Liver (tissue), 9 donors: ENCODE results near the gene WDR7. TPM values are rescaled to one million over a fixed set of nuclear protein-coding genes. Genes with fewer than 3 reads are reported as not detected.

Source experiments
- DNase-seq: peaks from one replicate; pipeline ENCODE4 v3.0.0-alpha.2; 2017; ENCODE audit warnings: low spot score
- H3K27ac ChIP-seq, 2 donors: one replicate each; pipeline ENCODE4 v1.7.0; 2013; ENCODE audit warnings: inconsistent platforms in 2 of 2, low read length in 2 of 2, control low read depth in 1 of 2, low read depth in 1 of 2, mild to moderate bottlenecking in 1 of 2
- H3K27me3 ChIP-seq, 4 donors: one replicate each; pipeline versions ENCODE4 v1.6.1 to v1.7.0; 2013; ENCODE audit warnings: low read length in 3 of 4, inconsistent platforms in 1 of 4, mild to moderate bottlenecking in 1 of 4, moderate library complexity in 1 of 4; ENCODE audit not compliant: control insufficient read depth in 4 of 4, insufficient read depth in 4 of 4
- H3K36me3 ChIP-seq, 4 donors: one replicate each; pipeline versions ENCODE4 v1.6.1 to v1.7.0; 2013; ENCODE audit warnings: low read length in 3 of 4, mild to moderate bottlenecking in 3 of 4, low read depth in 1 of 4, moderate library complexity in 1 of 4; ENCODE audit not compliant: control insufficient read depth in 4 of 4, insufficient read depth in 3 of 4
- H3K4me1 ChIP-seq, 4 donors: one replicate each; pipeline versions ENCODE4 v1.6.1 to v1.7.0; 2013; ENCODE audit warnings: low read length in 3 of 4, mild to moderate bottlenecking in 3 of 4, moderate library complexity in 1 of 4; ENCODE audit not compliant: control insufficient read depth in 4 of 4, insufficient read depth in 4 of 4
- H3K4me3 ChIP-seq, 3 donors: one replicate each; pipeline versions ENCODE4 v1.6.1 to v1.7.0; 2013; ENCODE audit warnings: low read length in 3 of 3, control low read depth in 1 of 3, low read depth in 1 of 3, mild to moderate bottlenecking in 1 of 3
- H3K9ac ChIP-seq, 2 donors: one replicate each; pipeline ENCODE4 v1.7.0; 2013; ENCODE audit warnings: low read length in 2 of 2, mild to moderate bottlenecking in 2 of 2, moderate library complexity in 2 of 2, control low read depth in 1 of 2, low read depth in 1 of 2
- H3K9me3 ChIP-seq, 4 donors: one replicate each; pipeline versions ENCODE4 v1.6.1 to v1.7.0; 2013; ENCODE audit warnings: low read length in 3 of 4; ENCODE audit not compliant: control insufficient read depth in 4 of 4
- ATF3 ChIP-seq: IDR thresholded peaks from 2 replicates; pipeline ENCODE4 v1.6.1; 2016; ENCODE audit warnings: antibody characterized with exemption
- EGR1 ChIP-seq, 2 donors: IDR thresholded peaks; 2 replicates each; pipeline ENCODE4 v1.6.1; 2016 to 2018; ENCODE audit warnings: antibody characterized with exemption in 2 of 2, low read depth in 2 of 2
- FOXA2 ChIP-seq: IDR thresholded peaks from 2 replicates; pipeline ENCODE4 v1.6.1; 2016; ENCODE audit warnings: antibody characterized with exemption
- GABPA ChIP-seq, 2 donors: IDR thresholded peaks in 1 of 2; conservative IDR thresholded peaks in 1 of 2; 2 replicates each; pipeline ENCODE4 v1.6.1; 2016; ENCODE audit warnings: antibody characterized with exemption in 2 of 2, mild to moderate bottlenecking in 1 of 2, moderate library complexity in 1 of 2
- HNF4G ChIP-seq: IDR thresholded peaks from 2 replicates; pipeline ENCODE4 v1.6.1; 2016; ENCODE audit warnings: antibody characterized with exemption
- JUND ChIP-seq, 2 donors: IDR thresholded peaks; 2 replicates each; pipeline ENCODE4 v1.6.1; 2016; ENCODE audit warnings: antibody characterized with exemption in 2 of 2
- MAX ChIP-seq: IDR thresholded peaks from 2 replicates; pipeline ENCODE4 v1.6.1; 2016; ENCODE audit warnings: antibody characterized with exemption
- NR2F2 ChIP-seq: IDR thresholded peaks from 2 replicates; pipeline ENCODE4 v1.6.1; 2016; ENCODE audit warnings: antibody characterized with exemption
- RAD21 ChIP-seq, 2 donors: IDR thresholded peaks; 2 replicates each; pipeline ENCODE4 v1.6.1; 2016; ENCODE audit warnings: antibody characterized with exemption in 2 of 2, mild to moderate bottlenecking in 2 of 2
- REST ChIP-seq: IDR thresholded peaks from 2 replicates; pipeline ENCODE4 v1.6.1; 2016; ENCODE audit warnings: antibody characterized with exemption, mild to moderate bottlenecking
- RXRA ChIP-seq, 2 donors: IDR thresholded peaks; 2 replicates each; pipeline ENCODE4 v1.6.1; 2017 to 2018; ENCODE audit warnings: antibody characterized with exemption in 2 of 2, mild to moderate bottlenecking in 1 of 2
- SP1 ChIP-seq: IDR thresholded peaks from 2 replicates; pipeline ENCODE4 v1.6.1; 2018; ENCODE audit warnings: antibody characterized with exemption, mild to moderate bottlenecking
- TAF1 ChIP-seq: conservative IDR thresholded peaks from 2 replicates; pipeline ENCODE4 v1.6.1; 2016; ENCODE audit warnings: antibody characterized with exemption, mild to moderate bottlenecking
- ZBTB33 ChIP-seq: IDR thresholded peaks from 2 replicates; pipeline ENCODE4 v1.6.1; 2016; ENCODE audit warnings: antibody characterized with exemption
- WGBS: extraction: QIAGEN DNeasy Blood & Tissue Kit; methylation state at CpG from one replicate; pipeline ENCODE4 v1.1.7; 2013; 5-methylcytosine and 5-hydroxymethylcytosine counted together
- polyA plus RNA-seq, 2 donors: library from polyadenylated mRNA; stranded (reverse) in 1 of 2; unstranded in 1 of 2; fragments of 200-250 nt in 1 of 2; fragments of >200 nt in 1 of 2; fragmentation: Nextera tagmentation in 1 of 2; extraction: Ambion mirVana in 1 of 2; gene quantifications; one replicate each; pipeline versions ENCODE4 v1.2.1 to v1.2.3, GENCODE V29; 2013 to 2015
- total RNA-seq, 2 donors: library from RNA; depleted of rRNA; stranded (reverse); fragments of >200 nt; gene quantifications; one replicate each; pipeline ENCODE4 v1.2.3, GENCODE V29; 2014
- TF ChIP-seq, protein P1 (sequence below): fragments of 150-350 bp; IDR thresholded peaks from 2 replicates; pipeline ENCODE4 v1.5.1; 2017; ENCODE audit warnings: improper control_type of control experiment, low read depth, low read length; ENCODE audit not compliant: missing input control
- donor health status: healthy.
- donor health status: healthy.
- donor health status: healthy.
- donor health status: healthy.
- donor health status: healthy.

WDR7 gene
- total and polyA plus RNA-seq, 4 donors = 4.5 to 26.6 (median 13.2) TPM

DNA sequence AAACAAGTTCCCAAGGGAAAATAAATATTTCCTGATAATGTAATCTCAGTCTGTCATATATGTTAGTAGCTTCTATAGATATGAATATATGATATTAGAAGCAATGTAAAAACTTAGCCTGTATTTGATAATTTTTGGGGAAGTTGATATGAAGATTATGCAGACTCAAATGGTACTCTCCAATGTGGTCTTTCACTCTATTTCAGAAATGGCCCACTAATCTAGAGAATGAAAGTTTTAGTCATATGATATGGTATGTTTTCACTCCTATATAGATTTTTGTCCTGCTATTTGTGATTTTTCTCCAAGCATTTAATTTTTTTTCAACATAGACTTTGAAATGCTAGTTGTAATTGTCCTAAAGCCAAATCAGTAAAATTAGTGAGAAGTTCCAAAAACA is 259.1 kb downstream of the WDR7 start:
- H3K4me3 ChIP-seq = no peak overlapping the region
- H3K27me3 ChIP-seq = no peaks in the 10 kb centered on the region
- no peak overlapping the region for H3K27ac ChIP-seq
- no peaks in the 10 kb centered on the region for H3K36me3 ChIP-seq
- no peaks in the 10 kb centered on the region for H3K9me3 ChIP-seq
- no peak for DNase-seq
- no peak for TF ChIP-seq EGR1 (IDR thresholded peaks at IDR 0.05; ENCODE audit: low read depth in 2 of 2)
- no peak for TF ChIP-seq FOXA2
- no peaks in the 10 kb centered on the region for H3K4me1 ChIP-seq
- H3K9ac ChIP-seq = no peak overlapping the region

GRCh38 chr18:56910967-56911366 is 259.8 kb downstream of the WDR7 start:
- H3K27me3 ChIP-seq = no peaks in the 10 kb centered on the region
- DNase-seq = no peak
- 90% methylated on average over 4 of the region's 4 CpGs for WGBS

More at GRCh38 chr18:56910967-56911366, 259.8 kb downstream of the WDR7 start:
- H3K9me3 ChIP-seq = no peaks in the 10 kb centered on the region
- H3K4me1 ChIP-seq = no peaks in the 10 kb centered on the region
- no peaks in the 10 kb centered on the region for H3K36me3 ChIP-seq
- no peak for TF ChIP-seq ATF3
- TF ChIP-seq NR2F2 = no peak
- no peak for TF ChIP-seq RAD21 (IDR thresholded peaks at IDR 0.05)
- no peak for TF ChIP-seq ZBTB33
- TF ChIP-seq RXRA (IDR thresholded peaks at IDR 0.05) = no peak
- no peak for TF ChIP-seq JUND (IDR thresholded peaks at IDR 0.05)
- no peak for TF ChIP-seq SP1
- TF ChIP-seq TAF1 = no peak
- TF ChIP-seq REST = no peak
- TF ChIP-seq FOXA2 = no peak
- TF ChIP-seq, protein P1, sequence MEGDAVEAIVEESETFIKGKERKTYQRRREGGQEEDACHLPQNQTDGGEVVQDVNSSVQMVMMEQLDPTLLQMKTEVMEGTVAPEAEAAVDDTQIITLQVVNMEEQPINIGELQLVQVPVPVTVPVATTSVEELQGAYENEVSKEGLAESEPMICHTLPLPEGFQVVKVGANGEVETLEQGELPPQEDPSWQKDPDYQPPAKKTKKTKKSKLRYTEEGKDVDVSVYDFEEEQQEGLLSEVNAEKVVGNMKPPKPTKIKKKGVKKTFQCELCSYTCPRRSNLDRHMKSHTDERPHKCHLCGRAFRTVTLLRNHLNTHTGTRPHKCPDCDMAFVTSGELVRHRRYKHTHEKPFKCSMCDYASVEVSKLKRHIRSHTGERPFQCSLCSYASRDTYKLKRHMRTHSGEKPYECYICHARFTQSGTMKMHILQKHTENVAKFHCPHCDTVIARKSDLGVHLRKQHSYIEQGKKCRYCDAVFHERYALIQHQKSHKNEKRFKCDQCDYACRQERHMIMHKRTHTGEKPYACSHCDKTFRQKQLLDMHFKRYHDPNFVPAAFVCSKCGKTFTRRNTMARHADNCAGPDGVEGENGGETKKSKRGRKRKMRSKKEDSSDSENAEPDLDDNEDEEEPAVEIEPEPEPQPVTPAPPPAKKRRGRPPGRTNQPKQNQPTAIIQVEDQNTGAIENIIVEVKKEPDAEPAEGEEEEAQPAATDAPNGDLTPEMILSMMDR = no peak
- TF ChIP-seq HNF4G = no peak
- TF ChIP-seq GABPA (IDR thresholded peaks at IDR 0.05 in 1 of 2, conservative IDR thresholded peaks at IDR 0.05 in 1 of 2) = no peak
- no peak for TF ChIP-seq MAX
- H3K9ac ChIP-seq = no peak overlapping the region
- no peak overlapping the region for H3K27ac ChIP-seq
- no peak overlapping the region for H3K4me3 ChIP-seq
